Keratinocyte (primary cell): ENCODE data around the gene STX8. TPM values are rescaled to one million over a fixed set of nuclear protein-coding genes. Genes with fewer than 3 reads are reported as not detected.
"Not testable (repeated sequence)": the region's sequence is repeated elsewhere in the genome, so short reads cannot be mapped to it uniquely, and the experiment has no call there.

Experiments used
- DNase-seq: peaks from one replicate; pipeline ENCODE4 v3.0.0-alpha.2; 2011; ENCODE audit warnings: low read depth, missing footprints, low spot score
- FAIRE-seq: peaks from 2 replicates; lab custom pipeline; 2011; peaks lifted over from hg19 to GRCh38; lab: Jason Lieb, UNC
- H2AFZ ChIP-seq: 2 replicates; pipeline ENCODE4 v1.6.0; 2012; ENCODE audit warnings: low read length, control low read depth, inconsistent platforms; ENCODE audit not compliant: control insufficient read depth
- H3K27ac ChIP-seq: 2 replicates; pipeline ENCODE4 v1.5.1; 2011; ENCODE audit warnings: low read length; ENCODE audit not compliant: control insufficient read depth, insufficient read depth
- H3K27me3 ChIP-seq: 3 replicates; pipeline ENCODE4 v1.6.0; 2011; ENCODE audit warnings: low read length; ENCODE audit not compliant: control insufficient read depth, insufficient read depth; ENCODE audit errors: extremely low read depth
- H3K36me3 ChIP-seq, 2 experiments: 2 replicates in 1 of 2; 3 replicates in 1 of 2; pipeline ENCODE4 v1.5.1; 2011; ENCODE audit warnings: low read length in 2 of 2, mild to moderate bottlenecking in 1 of 2; ENCODE audit not compliant: control insufficient read depth in 2 of 2, insufficient read depth in 2 of 2; ENCODE audit errors: extremely low read depth in 1 of 2
- H3K4me1 ChIP-seq: 3 replicates; pipeline ENCODE4 v1.5.1; 2011; ENCODE audit warnings: low read length; ENCODE audit not compliant: control insufficient read depth, insufficient read depth; ENCODE audit errors: extremely low read depth
- H3K4me2 ChIP-seq: 3 replicates; pipeline ENCODE4 v1.6.0; 2011; ENCODE audit warnings: low read depth, low read length; ENCODE audit not compliant: control insufficient read depth, insufficient read depth; ENCODE audit errors: extremely low read depth
- H3K4me3 ChIP-seq, 3 experiments: fragments of 200-600 bp in 1 of 3; sonication (generic) in 1 of 3; 2 replicates in 2 of 3; 3 replicates in 1 of 3; pipeline ENCODE4 v1.5.1; 2011 to 2016; ENCODE audit warnings: low read length in 3 of 3, mild to moderate bottlenecking in 3 of 3, control low read depth in 2 of 3, inconsistent platforms in 1 of 3, low read depth in 1 of 3, mixed read lengths in 1 of 3, mixed run types in 1 of 3, moderate library complexity in 1 of 3; ENCODE audit not compliant: control insufficient read depth in 2 of 3, insufficient read depth in 2 of 3; ENCODE audit errors: extremely low read depth in 1 of 3
- H3K79me2 ChIP-seq: 2 replicates; pipeline ENCODE4 v1.6.0; 2012; ENCODE audit warnings: low read length; ENCODE audit not compliant: control insufficient read depth, insufficient read depth
- H3K9ac ChIP-seq: 3 replicates; pipeline ENCODE4 v1.6.0; 2011; ENCODE audit warnings: low read length; ENCODE audit not compliant: control insufficient read depth, insufficient read depth; ENCODE audit errors: extremely low read depth
- H3K9me1 ChIP-seq: 3 replicates; pipeline ENCODE4 v1.6.0; 2011; ENCODE audit warnings: low read length; ENCODE audit not compliant: control insufficient read depth, insufficient read depth; ENCODE audit errors: extremely low read depth
- H3K9me3 ChIP-seq: 2 replicates; pipeline ENCODE4 v1.5.1; 2012; ENCODE audit warnings: low read depth, low read length; ENCODE audit not compliant: control insufficient read depth
- H4K20me1 ChIP-seq: 3 replicates; pipeline ENCODE4 v1.6.0; 2011; ENCODE audit warnings: low read length; ENCODE audit not compliant: control insufficient read depth, insufficient read depth; ENCODE audit errors: extremely low read depth
- EZH2 ChIP-seq: IDR thresholded peaks from one replicate; pipeline ENCODE4 v1.6.1; 2012; ENCODE audit warnings: inconsistent platforms, mild to moderate bottlenecking, low read length, moderate library complexity
- dilution Hi-C: fragments of 300-500 bp; cut with MboI; formaldehyde crosslinking; loops from one replicate; pipeline ENCODE4 v1.7.0; 2020; ENCODE audit warnings: low sequenced_read_pairs; ENCODE audit not compliant: extremely low pct_ligation_motif_present
- polyA plus RNA-seq, 5 experiments: library from polyadenylated mRNA; depleted of rRNA in 3 of 5; stranded (reverse) in 3 of 5; stranded (forward) in 1 of 5; unstranded in 1 of 5; fragments of >200 nt; gene quantifications; 1 replicate in 1 of 5; 2 replicates in 3 of 5; 3 replicates in 1 of 5; pipeline versions ENCODE4 v1.2.1 to v1.2.3, GENCODE V29; 2011 to 2012; ENCODE audit warnings: missing spikeins in 2 of 5, low read depth in 1 of 5, low replicate concordance in 1 of 5
- TF ChIP-seq, protein P1 (sequence below), 3 experiments: IDR thresholded peaks in 1 of 3; conservative IDR thresholded peaks in 1 of 3; optimal IDR thresholded peaks in 1 of 3; 2 replicates in 2 of 3; 3 replicates in 1 of 3; pipeline versions ENCODE3 to v1.5.1; 2011; ENCODE audit warnings: low read length in 3 of 3, mild to moderate bottlenecking in 3 of 3, moderate library complexity in 2 of 3, control low read depth in 1 of 3, inconsistent platforms in 1 of 3; ENCODE audit not compliant: insufficient read depth in 2 of 3; ENCODE audit errors: extremely low read depth in 1 of 3

The STX8 gene
- polyA plus RNA-seq, 1 donor (not counting 4 experiments of a cell fraction or from before 2014, with no cell fraction given), result 90.3 TPM

DNA sequence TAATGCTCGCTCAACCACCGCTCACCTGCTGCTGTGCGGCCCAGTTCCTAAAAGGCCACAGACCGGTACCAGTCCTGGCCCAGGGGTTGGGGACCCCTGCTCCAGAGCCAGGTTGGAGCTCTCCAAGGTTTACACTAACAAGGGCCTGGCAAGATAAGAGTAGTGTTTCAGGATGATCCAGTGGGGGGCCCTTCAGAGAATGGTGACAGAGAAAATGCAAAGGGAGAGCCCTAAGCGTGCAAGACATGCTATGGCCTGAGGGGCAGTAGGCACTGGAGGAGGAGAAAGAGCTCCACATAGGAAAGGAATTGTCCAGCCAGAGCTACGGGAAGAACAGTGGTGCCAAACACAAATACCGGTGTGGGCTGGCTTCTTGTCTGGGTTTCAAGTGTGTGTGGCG lies 233.4 kb downstream of the STX8 start:
- DNase-seq (no peak), FAIRE-seq (no peak)
- no peak for TF ChIP-seq EZH2
- dilution Hi-C loops, result no loop called here
- Histone ChIP-seq H3K9me1 (no peaks in the 10 kb centered on the region), H3K4me1 (no peaks in the 10 kb centered on the region), H3K27ac (no peak overlapping the region), H3K4me3 (no peak overlapping the region), H3K79me2 (no peaks in the 10 kb centered on the region), H3K36me3 (no peaks in the 10 kb centered on the region), H3K4me2 (no peak overlapping the region), H2AFZ (no peak overlapping the region), H3K9me3 (no peaks in the 10 kb centered on the region), H3K9ac (no peak overlapping the region), H3K27me3 (no peaks in the 10 kb centered on the region), H4K20me1 (no peaks in the 10 kb centered on the region)

GRCh38 chr17:9339958-9340357 lies 235.7 kb downstream of the STX8 start:
- H3K4me2 ChIP-seq, result no peak overlapping the region
- H2AFZ ChIP-seq, result no peak overlapping the region
- H3K4me3 ChIP-seq, result no peak overlapping the region
- no peaks in the 10 kb centered on the region for H3K4me1 ChIP-seq
- no peaks in the 10 kb centered on the region for H3K79me2 ChIP-seq
- no peak overlapping the region for H3K9ac ChIP-seq
- TF ChIP-seq EZH2, result no peak
- TF ChIP-seq, protein P1, sequence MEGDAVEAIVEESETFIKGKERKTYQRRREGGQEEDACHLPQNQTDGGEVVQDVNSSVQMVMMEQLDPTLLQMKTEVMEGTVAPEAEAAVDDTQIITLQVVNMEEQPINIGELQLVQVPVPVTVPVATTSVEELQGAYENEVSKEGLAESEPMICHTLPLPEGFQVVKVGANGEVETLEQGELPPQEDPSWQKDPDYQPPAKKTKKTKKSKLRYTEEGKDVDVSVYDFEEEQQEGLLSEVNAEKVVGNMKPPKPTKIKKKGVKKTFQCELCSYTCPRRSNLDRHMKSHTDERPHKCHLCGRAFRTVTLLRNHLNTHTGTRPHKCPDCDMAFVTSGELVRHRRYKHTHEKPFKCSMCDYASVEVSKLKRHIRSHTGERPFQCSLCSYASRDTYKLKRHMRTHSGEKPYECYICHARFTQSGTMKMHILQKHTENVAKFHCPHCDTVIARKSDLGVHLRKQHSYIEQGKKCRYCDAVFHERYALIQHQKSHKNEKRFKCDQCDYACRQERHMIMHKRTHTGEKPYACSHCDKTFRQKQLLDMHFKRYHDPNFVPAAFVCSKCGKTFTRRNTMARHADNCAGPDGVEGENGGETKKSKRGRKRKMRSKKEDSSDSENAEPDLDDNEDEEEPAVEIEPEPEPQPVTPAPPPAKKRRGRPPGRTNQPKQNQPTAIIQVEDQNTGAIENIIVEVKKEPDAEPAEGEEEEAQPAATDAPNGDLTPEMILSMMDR (optimal IDR thresholded peaks at IDR 0.05 in 1 of 3, IDR thresholded peaks at IDR 0.05 in 1 of 3, conservative IDR thresholded peaks at IDR 0.05 in 1 of 3; ENCODE audit: extremely low read depth in 1 of 3, insufficient read depth in 2 of 3, low read length in 3 of 3), result no peak
- DNase-seq, result no peak
- peaks cover 2% of the 10 kb centered on the region for H3K9me3 ChIP-seq
- H3K9me1 ChIP-seq, result no peaks in the 10 kb centered on the region
- no peaks in the 10 kb centered on the region for H3K36me3 ChIP-seq
- dilution Hi-C loops, result no loop called here
- no peaks in the 10 kb centered on the region for H4K20me1 ChIP-seq
- no peak overlapping the region for H3K27ac ChIP-seq
- H3K27me3 ChIP-seq, result no peaks in the 10 kb centered on the region
- no peak for FAIRE-seq

DNA sequence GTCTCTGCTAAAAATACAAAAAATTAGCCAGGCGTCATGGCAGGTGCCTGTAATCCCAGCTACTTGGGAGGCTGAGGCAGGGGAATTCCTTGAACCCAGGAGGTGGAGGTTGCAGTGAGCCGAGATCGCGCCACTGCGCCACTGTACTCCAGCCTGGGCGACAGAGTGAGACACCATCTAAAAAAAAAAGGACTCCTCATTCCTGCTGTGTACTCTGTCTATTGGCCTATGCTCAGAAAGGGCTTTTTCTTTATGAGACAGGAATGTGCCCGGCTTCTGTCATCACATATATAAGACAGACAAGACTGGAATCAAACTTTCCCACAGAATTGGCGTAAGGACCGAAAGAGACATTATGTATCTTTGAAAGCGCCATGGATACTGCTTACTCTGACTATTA lies 236.1 kb downstream of the STX8 start:
- FAIRE-seq, dilution Hi-C loops, H3K27me3 ChIP-seq, H3K4me2 ChIP-seq, H3K4me1 ChIP-seq, H3K36me3 ChIP-seq, H4K20me1 ChIP-seq, H3K4me3 ChIP-seq, H3K9me1 ChIP-seq, DNase-seq, H3K9ac ChIP-seq, H3K9me3 ChIP-seq, H3K27ac ChIP-seq, H2AFZ ChIP-seq, H3K79me2 ChIP-seq: not testable (repeated sequence)
